Stimulated activated CD8-positive, alpha-beta memory T cell treated with anti-CD3 and anti-CD28 coated beads, Interleukin-7, amount 100 ng/mL, for 24 hours (primary cell): ENCODE results near the gene HPN.

Experiments
- DNase-seq: peaks from one replicate; pipeline ENCODE4 v3.0.0-alpha.2; 2020; ENCODE audit warnings: low read depth

HPN gene

GRCh38 chr19:35105411-35106290, 64.1 kb downstream of the HPN start:
- no peak for DNase-seq

DNA sequence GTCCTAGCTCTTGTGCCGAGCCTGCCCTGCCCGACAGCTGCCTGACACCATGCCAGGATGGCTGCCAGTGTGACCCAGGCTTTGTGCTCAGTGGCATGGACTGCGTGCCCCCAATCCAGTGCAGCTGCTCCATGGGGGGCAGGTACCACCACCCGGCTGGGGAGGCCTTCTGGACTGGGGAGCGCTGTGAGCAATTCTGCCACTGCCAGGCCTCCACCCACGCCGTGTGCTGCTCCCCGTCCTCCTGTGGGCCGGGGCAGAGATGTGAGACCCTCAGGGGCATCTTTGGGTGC, 64.7 kb downstream of the HPN start:
- DNase-seq: no peak

DNA sequence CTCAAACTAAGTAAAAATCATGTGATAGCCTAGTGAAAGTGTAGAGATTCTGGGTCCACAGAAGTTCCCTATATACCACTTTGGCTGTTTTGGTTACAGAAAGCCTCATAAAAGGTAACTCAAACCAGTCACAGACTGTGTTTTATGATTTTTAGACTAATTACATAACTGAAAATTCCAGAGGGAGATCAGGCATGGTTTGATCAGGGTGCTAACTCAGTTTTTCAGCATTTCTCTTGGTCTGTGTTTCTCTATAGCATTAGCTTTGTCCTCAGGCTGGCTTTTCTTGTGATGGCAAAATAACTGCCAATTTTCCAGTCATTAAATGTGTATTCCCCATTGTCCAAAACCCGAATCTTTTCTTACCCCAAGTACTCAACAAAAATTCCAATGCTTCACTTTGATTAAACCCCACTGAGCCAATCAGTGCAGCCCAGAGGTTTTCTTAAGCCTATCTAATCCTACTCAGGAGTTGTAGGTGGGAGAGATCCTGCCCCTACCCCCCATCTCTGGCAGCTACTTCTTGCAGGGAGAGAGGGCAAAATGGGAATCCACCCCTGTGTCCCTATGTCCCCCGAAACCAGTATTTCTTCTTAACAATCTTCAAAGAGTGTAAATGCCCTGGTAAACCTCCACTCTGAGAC, 65.5 kb downstream of the HPN start:
- no peak for DNase-seq

GRCh38 chr19:35107545-35107944, 66.0 kb downstream of the HPN start:
- no peak for DNase-seq

GRCh38 chr19:35108730-35109129, 67.2 kb downstream of the HPN start:
- DNase-seq: no peak

- no peak for DNase-seq
Observed at GRCh38 chr19:35109395-35110112, 68.0 kb downstream of the HPN start.

DNA sequence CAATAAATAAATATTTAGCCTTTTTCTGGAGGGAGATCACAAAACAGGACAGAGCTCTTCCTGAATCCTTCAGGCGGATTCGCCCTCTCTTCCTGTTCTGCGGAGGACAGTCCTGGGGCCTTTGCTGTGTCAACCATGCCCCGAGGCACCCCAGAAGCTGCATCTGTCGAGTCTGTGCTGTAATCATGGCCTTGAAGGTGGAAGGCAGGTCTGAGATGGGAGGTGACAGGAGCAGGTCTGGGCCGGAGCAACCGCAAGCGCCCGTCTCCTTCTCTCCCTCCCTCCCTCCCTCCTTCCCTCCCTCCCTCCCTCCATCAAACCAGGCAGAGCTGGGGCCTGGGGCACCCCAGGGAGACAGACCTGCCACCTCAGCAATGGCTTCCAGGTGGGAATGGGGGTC, 69.5 kb downstream of the HPN start:
- no peak for DNase-seq

DNA sequence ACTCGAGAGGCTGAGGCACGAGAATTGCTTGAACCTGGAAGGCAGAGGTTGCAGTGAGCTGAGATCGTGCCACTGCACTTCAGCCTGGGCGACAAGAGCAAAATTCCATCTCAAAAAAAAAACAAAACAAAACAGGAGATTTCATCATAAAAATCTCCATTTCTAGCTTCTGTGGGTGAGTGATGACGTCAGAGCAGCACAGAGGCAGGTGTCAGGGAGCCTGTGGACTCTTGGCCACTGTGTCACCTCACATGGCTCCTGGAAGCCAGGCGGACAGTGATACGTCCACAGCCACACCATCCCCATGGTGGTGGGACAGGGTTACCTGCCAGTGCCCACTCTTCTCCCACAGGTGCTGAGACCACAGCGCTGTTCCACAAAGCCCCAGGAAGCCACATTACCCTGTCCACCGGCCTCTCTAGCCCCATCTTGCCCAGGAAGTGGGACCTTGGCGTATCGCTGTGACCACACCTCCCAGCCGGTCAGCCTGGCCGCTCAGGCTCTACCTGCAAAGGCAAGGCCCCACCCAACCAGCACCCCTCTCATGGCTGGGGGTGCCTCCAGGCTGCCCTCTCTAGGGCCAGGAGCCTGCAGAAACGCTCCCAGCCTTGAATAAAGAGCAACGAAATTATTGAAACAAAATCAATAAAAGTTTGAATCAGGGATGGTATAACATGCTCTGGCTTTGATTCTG, 71.6 kb downstream of the HPN start:
- DNase-seq: no peak

DNA sequence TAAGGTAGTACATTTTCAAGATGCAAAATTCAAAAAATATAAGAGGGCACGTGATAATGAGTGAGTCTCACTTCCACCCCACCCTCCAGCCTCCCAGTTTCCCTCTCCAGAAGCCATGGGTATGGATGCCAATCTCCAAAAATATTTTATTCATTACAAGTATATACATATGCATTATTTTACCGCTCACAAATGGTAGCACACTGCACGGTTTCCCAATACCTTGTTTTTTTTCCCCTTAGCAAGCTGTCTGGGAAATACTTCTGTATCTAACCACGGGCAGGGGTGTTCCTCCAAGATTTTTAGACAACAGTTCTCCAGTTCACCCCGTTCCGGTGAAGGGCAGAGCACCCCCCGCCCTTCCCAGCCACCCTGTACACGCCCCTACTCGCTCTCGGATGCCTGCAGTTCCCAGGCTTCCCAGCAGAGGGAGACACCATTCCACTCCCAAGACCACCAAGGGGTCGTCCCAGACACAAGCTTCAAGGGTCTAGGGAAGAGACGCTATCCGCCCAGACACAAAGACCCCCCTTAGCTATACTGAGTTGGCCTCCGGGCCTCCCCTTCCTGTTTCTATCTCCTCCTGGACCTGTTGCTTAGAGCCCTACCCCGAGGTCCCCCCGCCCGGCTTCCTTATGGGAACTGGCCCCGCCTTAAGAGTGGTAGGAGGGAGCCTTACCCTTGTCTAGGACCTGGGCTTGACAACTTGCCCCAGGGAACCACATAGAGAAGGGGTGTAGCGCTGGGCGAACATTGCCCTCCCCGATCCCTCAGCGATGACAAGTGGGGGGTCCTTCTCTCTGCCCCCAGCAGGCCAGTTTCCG, 73.0 kb downstream of the HPN start:
- peak; percentile 54 for DNase-seq

GRCh38 chr19:35115177-35115951, 73.8 kb downstream of the HPN start, which contains the start of gene FXYD3:
Gene FXYD3 (plus strand): TSS chr19:35115823. CDS start chr19:35119377, 3,554 bp downstream.
- DNase-seq: no peak
